ENCODE measurements around the gene CWF19L2.

The CWF19L2 gene

DNA sequence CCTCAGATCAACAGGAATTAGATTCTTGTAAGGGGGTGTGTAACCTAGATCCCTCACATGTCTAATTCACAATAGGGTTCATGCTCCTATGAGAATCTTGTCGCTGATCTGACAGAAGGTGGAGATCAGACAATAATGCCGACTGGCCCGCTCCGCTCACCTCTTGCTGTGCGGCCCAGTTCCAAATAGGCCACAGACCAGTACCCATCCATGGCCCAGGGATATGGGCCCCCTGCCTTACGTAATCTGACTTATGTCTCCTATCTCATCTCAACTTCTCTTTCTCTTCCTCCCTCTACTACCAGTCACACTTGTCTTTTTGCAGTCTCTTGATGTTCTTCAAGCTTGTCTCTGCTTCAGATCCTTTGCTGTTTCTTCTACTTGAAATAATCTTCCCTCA is 70.0 kb downstream of the CWF19L2 start:
- no peaks in the 10 kb centered on the region for H3K4me1 ChIP-seq (ENCODE audit: low read depth, poor library complexity, severe bottlenecking)
- TF ChIP-seq, protein P1, sequence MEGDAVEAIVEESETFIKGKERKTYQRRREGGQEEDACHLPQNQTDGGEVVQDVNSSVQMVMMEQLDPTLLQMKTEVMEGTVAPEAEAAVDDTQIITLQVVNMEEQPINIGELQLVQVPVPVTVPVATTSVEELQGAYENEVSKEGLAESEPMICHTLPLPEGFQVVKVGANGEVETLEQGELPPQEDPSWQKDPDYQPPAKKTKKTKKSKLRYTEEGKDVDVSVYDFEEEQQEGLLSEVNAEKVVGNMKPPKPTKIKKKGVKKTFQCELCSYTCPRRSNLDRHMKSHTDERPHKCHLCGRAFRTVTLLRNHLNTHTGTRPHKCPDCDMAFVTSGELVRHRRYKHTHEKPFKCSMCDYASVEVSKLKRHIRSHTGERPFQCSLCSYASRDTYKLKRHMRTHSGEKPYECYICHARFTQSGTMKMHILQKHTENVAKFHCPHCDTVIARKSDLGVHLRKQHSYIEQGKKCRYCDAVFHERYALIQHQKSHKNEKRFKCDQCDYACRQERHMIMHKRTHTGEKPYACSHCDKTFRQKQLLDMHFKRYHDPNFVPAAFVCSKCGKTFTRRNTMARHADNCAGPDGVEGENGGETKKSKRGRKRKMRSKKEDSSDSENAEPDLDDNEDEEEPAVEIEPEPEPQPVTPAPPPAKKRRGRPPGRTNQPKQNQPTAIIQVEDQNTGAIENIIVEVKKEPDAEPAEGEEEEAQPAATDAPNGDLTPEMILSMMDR (conservative IDR thresholded peaks at IDR 0.05; ENCODE audit: low read depth, low read length): no peak
- H2AFZ ChIP-seq (ENCODE audit: low read depth): no peak overlapping the region
- no peak overlapping the region for H3K27ac ChIP-seq
- no peaks in the 10 kb centered on the region for H3K79me2 ChIP-seq (ENCODE audit: insufficient read depth, low read depth)
- no peaks in the 10 kb centered on the region for H3K36me3 ChIP-seq (ENCODE audit: insufficient read depth)
- no peaks in the 10 kb centered on the region for H4K20me1 ChIP-seq (ENCODE audit: insufficient read depth)
- no peaks in the 10 kb centered on the region for H3K27me3 ChIP-seq (ENCODE audit: insufficient read depth, low read depth)
- no peak overlapping the region for H3K4me3 ChIP-seq (IDR thresholded peaks at IDR 0.05; ENCODE audit: insufficient read depth, low read depth, low read length)
- no peak overlapping the region for H3K9ac ChIP-seq
- H3K4me2 ChIP-seq: no peak overlapping the region

DNA sequence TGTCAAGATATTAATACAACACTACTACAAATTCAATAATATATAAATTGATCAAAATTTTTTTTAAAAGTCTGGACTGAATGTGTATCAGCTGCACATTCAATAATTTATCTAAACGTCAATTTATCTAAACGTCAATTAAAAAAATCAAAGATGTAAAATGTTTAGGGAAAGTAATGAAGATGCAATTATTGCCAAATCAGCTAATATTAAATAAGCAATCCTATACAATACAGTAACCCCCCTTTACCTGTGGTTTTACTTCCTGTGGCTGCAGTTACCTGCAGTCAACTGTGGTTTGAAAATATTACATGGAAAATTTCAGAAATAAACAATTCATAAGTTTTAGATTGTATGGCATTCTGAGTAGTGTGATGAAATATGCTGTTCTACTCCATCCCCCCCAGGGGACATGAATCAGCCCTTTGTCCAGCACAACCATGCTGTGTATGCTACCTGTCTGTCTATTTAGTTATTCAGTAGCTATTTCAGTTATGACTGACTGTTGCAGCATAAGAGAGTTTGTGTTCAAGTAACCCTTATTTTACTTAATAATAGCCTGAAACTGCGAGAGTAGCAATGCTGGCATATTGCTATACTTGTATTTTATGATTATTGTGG is 72.2 kb downstream of the CWF19L2 start:
- Histone ChIP-seq H3K27ac (no peak overlapping the region), H3K4me1 (ENCODE audit: low read depth, poor library complexity, severe bottlenecking) (no peaks in the 10 kb centered on the region), H3K36me3 (ENCODE audit: insufficient read depth) (no peaks in the 10 kb centered on the region), H2AFZ (ENCODE audit: low read depth) (no peak overlapping the region), H4K20me1 (ENCODE audit: insufficient read depth) (no peaks in the 10 kb centered on the region), H3K27me3 (ENCODE audit: insufficient read depth, low read depth) (no peaks in the 10 kb centered on the region), H3K79me2 (ENCODE audit: insufficient read depth, low read depth) (no peaks in the 10 kb centered on the region), H3K4me3 (IDR thresholded peaks at IDR 0.05; ENCODE audit: insufficient read depth, low read depth, low read length) (no peak overlapping the region), H3K4me2 (no peak overlapping the region), H3K9ac (no peak overlapping the region)
- TF ChIP-seq, protein P1 (conservative IDR thresholded peaks at IDR 0.05; ENCODE audit: low read depth, low read length): no peak

DNA sequence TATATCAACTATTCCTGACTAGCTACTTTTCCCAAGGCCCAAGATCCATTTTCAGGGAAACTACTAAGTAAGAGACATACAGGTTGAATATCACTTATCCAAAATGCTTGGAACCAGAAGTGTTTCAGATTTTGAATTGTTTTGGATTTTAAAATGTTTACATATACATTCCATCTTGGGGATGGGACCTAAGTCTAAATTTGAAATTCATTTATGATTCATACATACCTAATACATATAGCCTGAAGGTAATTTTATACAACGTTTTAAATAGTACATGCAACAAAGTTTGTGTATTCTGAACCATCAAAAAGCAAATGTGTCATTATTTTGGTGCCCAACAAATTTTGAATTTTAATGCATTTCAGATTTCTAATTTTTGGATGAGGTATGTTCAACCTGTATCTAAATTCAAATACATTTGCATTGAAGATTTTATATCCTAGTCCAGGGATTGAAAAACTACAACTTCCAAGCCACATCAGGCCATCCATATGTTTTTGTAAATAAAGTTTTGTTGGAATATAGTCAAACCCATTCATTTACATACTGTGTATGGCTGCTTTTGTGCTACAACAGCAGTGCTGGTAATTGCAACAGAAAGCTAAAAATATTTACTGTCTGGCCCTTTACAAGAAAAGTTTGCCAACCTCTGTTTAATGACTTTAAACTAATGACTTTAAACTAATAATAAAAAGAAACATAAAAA is 73.3 kb downstream of the CWF19L2 start:
- TF ChIP-seq, protein P1 (conservative IDR thresholded peaks at IDR 0.05; ENCODE audit: low read depth, low read length): no peak
- H3K27ac ChIP-seq: no peak overlapping the region
- no peaks in the 10 kb centered on the region for H4K20me1 ChIP-seq (ENCODE audit: insufficient read depth)
- no peak overlapping the region for H3K9ac ChIP-seq
- H3K4me2 ChIP-seq: no peak overlapping the region
- H3K4me1 ChIP-seq (ENCODE audit: low read depth, poor library complexity, severe bottlenecking): no peaks in the 10 kb centered on the region
- H3K36me3 ChIP-seq (ENCODE audit: insufficient read depth): no peaks in the 10 kb centered on the region
- no peak overlapping the region for H2AFZ ChIP-seq (ENCODE audit: low read depth)
- H3K27me3 ChIP-seq (ENCODE audit: insufficient read depth, low read depth): no peaks in the 10 kb centered on the region
- H3K79me2 ChIP-seq (ENCODE audit: insufficient read depth, low read depth): no peaks in the 10 kb centered on the region
- H3K4me3 ChIP-seq (IDR thresholded peaks at IDR 0.05; ENCODE audit: insufficient read depth, low read depth, low read length): no peak overlapping the region

DNA sequence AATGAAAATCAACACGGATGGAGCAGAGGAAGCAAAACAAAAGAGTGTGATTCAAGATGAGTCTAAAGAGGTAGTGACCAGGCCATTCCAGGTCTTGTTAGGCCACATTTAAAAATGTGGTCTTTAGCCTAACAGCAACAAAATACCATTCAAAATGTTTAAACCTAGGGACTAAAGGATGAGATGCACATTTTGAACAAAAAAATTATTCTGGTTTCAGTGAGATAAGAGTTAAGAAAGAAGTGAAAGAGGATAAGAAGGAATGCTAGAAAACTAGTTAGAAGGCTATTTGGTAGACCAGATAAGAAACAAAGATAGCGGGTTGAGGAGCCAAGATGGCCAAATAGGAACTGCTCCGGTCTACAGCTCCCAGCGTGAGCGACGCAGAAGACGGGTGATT is 85.2 kb downstream of the CWF19L2 start:
- Histone ChIP-seq H3K36me3 (ENCODE audit: insufficient read depth) (no peaks in the 10 kb centered on the region), H3K9ac (no peak overlapping the region), H3K4me2 (no peak overlapping the region), H4K20me1 (ENCODE audit: insufficient read depth) (no peaks in the 10 kb centered on the region), H3K4me1 (ENCODE audit: low read depth, poor library complexity, severe bottlenecking) (peaks cover 28% of the 10 kb centered on the region), H3K79me2 (ENCODE audit: insufficient read depth, low read depth) (no peaks in the 10 kb centered on the region), H3K27ac (no peak overlapping the region), H3K27me3 (ENCODE audit: insufficient read depth, low read depth) (no peaks in the 10 kb centered on the region), H2AFZ (ENCODE audit: low read depth) (no peak overlapping the region), H3K4me3 (IDR thresholded peaks at IDR 0.05; ENCODE audit: insufficient read depth, low read depth, low read length) (no peak overlapping the region)
- TF ChIP-seq, protein P1 (conservative IDR thresholded peaks at IDR 0.05; ENCODE audit: low read depth, low read length): no peak
